Measurements from ENCODE around the gene NSDHL.

DNA sequence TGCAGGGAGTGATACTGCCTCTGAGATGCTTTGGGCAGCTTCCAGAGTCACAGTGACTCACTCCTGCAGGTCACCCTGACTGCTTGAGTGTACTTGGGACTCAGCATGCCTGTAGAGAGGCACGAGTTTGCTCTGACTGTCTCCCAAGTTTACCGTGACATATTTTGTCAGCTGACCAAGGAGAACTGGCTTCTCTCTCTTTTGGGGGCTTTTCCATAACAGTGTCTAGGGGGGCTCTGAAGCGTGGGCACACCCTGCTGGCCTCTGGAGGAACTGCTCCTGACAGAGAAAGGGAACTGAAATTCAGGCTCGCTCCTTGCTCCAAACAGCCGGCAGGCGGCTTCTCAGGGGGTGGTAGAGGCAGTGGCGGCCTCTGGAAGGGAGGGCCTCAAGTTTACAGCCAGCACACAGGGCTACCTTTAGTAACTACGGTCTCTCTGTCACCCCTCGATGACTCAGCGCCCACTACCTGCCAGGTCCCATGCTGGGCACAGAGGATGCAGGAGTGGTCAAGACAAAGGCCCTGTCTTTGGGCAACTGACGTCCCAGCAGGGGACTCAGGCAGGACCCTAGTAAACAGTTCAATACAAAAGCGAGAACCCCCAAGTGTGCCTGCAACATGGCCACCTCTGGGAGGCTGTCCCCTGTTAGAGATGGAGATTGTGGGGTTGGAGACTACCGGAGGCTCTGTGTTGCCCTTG is 84.8 kb downstream of the NSDHL start:
- peak; percentile 72 for TF ChIP-seq CTCF (conservative IDR thresholded peaks at IDR 0.05; ENCODE audit: low read length)
- TF ChIP-seq EZH2phosphoT487 (IDR thresholded peaks at IDR 0.05; ENCODE audit: borderline replicate concordance, low read depth, low read length): no peak
